Measurements from ENCODE around the gene HOXA4. TPM values are rescaled to one million over a fixed set of nuclear protein-coding genes. Genes with fewer than 3 reads are reported as not detected.

HOXA4 gene
- total RNA-seq, 3 donors from 2014 or later = 0.80 to 2.8 (median 2.0) TPM

DNA sequence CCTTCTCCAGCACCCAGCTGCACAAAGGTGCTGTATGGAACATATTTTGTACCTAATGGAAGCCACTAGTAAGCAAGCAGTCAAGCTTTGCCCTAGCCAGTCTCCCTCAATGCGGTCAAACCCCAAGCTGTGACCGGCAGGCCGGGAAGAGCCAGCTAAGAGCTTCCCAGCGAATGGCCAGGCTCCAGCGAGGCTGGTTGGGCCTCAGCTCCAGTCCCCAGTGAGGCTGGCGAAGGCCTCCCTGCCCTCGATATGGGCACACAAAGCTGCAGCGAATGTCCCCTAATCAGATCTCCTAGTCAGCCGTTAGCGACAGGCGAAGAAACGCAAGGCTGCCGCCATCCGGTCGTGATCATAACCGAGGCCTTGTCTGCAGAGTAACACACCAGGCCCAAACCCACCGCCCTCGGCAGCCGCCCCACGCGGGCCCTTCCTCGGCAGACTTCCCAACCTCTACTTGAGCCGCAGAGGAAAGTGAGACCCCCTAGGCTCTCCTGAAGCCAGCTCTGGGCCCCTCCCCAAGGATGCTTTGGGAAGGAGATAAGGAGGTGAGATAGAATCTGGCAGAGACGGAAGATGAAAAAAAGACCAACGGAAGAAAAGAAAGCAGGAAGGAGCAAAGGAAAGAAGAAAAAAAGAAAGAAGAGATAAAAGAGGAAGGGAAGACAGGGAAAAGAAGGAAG is 37.8 kb upstream of the HOXA4 start:
- Histone ChIP-seq H3K27ac (peak overlapping the region; percentile 82 to 89), H3K4me3 (peak overlapping the region; percentile 50 to 76 (median 63)), H3K9me3 (no peaks in the 10 kb centered on the region), H3K4me1 (no peaks in the 10 kb centered on the region), H3K36me3 (no peaks in the 10 kb centered on the region), H3K27me3 (peaks cover 6 to 69% of the 10 kb centered on the region in 2 donors)
- TF ChIP-seq POLR2AphosphoS5 (IDR thresholded peaks at IDR 0.05) = peak in 2 of 3 donors; percentile 11 to 19
- TF ChIP-seq POLR2A (IDR thresholded peaks at IDR 0.05) = no peak
- no peak for DNase-seq (ENCODE audit: low spot score in 2 of 2)
- intact Hi-C loops (cut with DNase I; ENCODE audit: low total_unique reads) = no loop called here

DNA sequence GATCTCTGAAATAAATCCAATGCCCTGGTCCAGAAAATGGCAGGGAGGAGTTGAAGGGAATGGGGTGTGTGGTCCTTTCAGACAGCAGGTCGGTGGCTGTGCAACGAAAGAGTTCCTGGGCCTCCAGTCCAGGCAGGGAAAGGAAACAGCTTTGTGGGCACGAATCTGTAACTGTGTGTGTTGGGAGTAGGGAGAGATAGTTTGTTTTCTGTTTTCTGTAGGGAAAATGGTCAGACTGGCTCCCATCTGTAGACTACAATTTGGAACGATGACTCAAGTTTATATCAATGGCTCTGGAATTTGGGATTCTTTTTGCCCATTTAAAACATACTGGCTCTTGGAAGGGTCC is 37.3 kb upstream of the HOXA4 start:
- Histone ChIP-seq H3K36me3 (no peaks in the 10 kb centered on the region), H3K4me3 (peak overlapping the region; percentile 50 to 76 (median 63)), H3K27ac (peak overlapping the region; percentile 78 to 89), H3K27me3 (peaks cover 6 to 67% of the 10 kb centered on the region in 2 donors), H3K4me1 (no peaks in the 10 kb centered on the region), H3K9me3 (no peaks in the 10 kb centered on the region)
- TF ChIP-seq, protein P1, sequence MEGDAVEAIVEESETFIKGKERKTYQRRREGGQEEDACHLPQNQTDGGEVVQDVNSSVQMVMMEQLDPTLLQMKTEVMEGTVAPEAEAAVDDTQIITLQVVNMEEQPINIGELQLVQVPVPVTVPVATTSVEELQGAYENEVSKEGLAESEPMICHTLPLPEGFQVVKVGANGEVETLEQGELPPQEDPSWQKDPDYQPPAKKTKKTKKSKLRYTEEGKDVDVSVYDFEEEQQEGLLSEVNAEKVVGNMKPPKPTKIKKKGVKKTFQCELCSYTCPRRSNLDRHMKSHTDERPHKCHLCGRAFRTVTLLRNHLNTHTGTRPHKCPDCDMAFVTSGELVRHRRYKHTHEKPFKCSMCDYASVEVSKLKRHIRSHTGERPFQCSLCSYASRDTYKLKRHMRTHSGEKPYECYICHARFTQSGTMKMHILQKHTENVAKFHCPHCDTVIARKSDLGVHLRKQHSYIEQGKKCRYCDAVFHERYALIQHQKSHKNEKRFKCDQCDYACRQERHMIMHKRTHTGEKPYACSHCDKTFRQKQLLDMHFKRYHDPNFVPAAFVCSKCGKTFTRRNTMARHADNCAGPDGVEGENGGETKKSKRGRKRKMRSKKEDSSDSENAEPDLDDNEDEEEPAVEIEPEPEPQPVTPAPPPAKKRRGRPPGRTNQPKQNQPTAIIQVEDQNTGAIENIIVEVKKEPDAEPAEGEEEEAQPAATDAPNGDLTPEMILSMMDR (IDR thresholded peaks at IDR 0.05) = no peak
- TF ChIP-seq POLR2A (IDR thresholded peaks at IDR 0.05) = no peak
- intact Hi-C loops (cut with DNase I; ENCODE audit: low total_unique reads) = no loop called here
- DNase-seq (ENCODE audit: low spot score in 2 of 2) = no peak

DNA sequence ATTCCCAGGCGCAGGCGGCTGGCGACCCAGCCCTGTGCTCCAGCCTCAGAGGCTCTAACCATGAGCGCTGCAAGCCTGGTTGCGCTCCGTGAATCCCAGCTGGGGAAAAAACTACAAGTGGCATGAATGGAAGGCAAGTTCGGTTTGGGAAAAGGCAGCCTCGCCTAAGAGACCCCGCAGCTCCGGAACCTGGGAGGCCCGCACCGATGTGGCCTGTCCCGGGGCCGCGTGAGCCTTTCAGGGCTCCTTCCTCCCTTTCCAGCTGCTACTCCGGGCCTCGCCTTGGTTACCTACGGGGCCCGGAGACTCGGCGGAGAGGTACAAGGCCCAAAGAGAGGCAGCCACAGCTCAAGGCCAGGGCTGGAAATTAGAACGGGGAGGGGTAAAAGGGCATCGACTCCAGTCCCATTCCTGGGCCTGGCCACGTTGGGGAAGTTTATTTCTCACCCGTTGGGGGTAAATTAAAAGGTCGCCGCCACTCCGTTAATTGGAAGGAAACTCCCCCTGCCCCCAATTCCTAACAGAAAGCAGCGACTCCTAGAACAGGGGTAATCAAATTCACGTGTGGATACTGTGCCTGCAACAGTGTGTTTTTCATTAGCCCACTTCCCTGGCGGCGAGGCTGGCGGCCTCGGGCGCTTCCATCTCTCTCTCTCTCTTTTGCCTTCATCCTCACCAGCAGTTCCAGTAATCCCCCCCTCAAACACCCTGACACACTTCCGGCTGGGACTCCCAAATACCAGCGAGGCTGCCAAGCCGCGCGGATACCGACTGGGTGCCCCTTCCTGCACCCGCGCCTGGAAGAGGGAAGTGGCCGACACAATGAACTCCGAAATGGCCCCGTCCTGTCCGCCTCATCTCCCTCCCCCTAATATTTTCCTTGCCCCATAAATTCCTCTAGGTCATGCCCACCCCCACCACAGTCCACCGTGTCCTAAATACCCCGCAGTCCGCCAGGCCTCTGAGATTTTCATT is 36.3 kb upstream of the HOXA4 start:
- H3K27ac ChIP-seq = peak overlapping the region; percentile 81 to 89
- intact Hi-C loops (cut with DNase I; ENCODE audit: low total_unique reads) = no loop called here
- H3K27me3 ChIP-seq = peaks cover 6 to 67% of the 10 kb centered on the region in 2 donors
- H3K9me3 ChIP-seq = no peaks in the 10 kb centered on the region
- TF ChIP-seq, protein P1 (IDR thresholded peaks at IDR 0.05) = no peak
- TF ChIP-seq POLR2A (IDR thresholded peaks at IDR 0.05) (no peak), POLR2AphosphoS5 (IDR thresholded peaks at IDR 0.05) (no peak)
- DNase-seq (ENCODE audit: low spot score in 2 of 2) = no peak
- no peaks in the 10 kb centered on the region for H3K36me3 ChIP-seq
- H3K4me3 ChIP-seq = peak overlapping the region; percentile 65 to 80 (median 65)
- no peaks in the 10 kb centered on the region for H3K4me1 ChIP-seq

DNA sequence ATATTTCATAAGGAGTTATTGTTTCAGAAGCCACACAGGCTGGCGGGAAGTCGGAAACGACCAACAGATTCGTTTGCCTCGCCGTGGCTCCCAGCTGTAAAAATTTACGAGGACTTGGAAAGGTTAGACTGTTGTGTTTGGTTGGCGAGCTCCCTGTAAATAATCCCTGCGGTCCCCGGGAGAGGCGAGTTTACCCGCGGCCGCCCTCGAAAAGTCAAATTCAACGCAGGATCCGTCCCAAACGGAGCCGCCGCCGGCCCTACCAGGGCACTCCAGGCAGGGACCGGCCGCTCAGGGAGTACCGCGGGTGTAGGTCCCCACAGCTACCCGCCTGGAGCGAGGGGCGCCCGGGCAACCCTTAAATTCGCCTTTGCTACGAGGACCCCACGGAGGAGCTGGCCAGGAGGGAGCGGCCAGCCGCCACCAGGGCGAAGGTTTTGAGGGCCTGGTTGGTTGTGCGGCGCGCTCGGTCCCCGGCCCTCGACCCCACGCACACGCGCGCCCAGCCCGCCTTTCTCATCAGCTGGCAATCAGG is 35.5 kb upstream of the HOXA4 start:
- Histone ChIP-seq H3K9me3 (no peaks in the 10 kb centered on the region), H3K4me3 (peak overlapping the region; percentile 65 to 80 (median 65)), H3K4me1 (no peaks in the 10 kb centered on the region), H3K36me3 (no peaks in the 10 kb centered on the region), H3K27ac (peak overlapping the region; percentile 81 to 89), H3K27me3 (peaks cover 3 to 67% of the 10 kb centered on the region in 2 donors)
- TF ChIP-seq, protein P1 (IDR thresholded peaks at IDR 0.05) = no peak
- TF ChIP-seq POLR2AphosphoS5 (IDR thresholded peaks at IDR 0.05) = no peak
- no peak for TF ChIP-seq POLR2A (IDR thresholded peaks at IDR 0.05)
- intact Hi-C loops (cut with DNase I; ENCODE audit: low total_unique reads) = no loop called here
- no peak for DNase-seq (ENCODE audit: low spot score in 2 of 2)

- Histone ChIP-seq H3K4me1 (no peaks in the 10 kb centered on the region), H3K27me3 (peaks cover 3 to 62% of the 10 kb centered on the region in 2 donors), H3K9me3 (no peaks in the 10 kb centered on the region), H3K4me3 (peak within 1 kb of the TSS; percentile 65 to 80 (median 65)), H3K27ac (peak within 1 kb of the TSS; percentile 81 to 89), H3K36me3 (no peaks in the 10 kb centered on the region)
- peak in 1 of 2 donors; percentile 81 for DNase-seq (ENCODE audit: low spot score in 2 of 2)
- TF ChIP-seq POLR2A (IDR thresholded peaks at IDR 0.05) (no peak), POLR2AphosphoS5 (IDR thresholded peaks at IDR 0.05) (peak; percentile 9 to 35 (median 11))
- TF ChIP-seq, protein P1 (IDR thresholded peaks at IDR 0.05) = peak in 2 of 3 donors; percentile 12 to 16
- intact Hi-C loops (cut with DNase I; ENCODE audit: low total_unique reads) = no loop called here
Observed at GRCh38 chr7:27165089-27165995, 34.8 kb upstream of the HOXA4 start, which contains the start of gene HOXA9. HOXA9 (minus strand) TSS chr7:27165537; CDS start chr7:27165457, 80 bp downstream.
